ENCODE data around the gene TSPAN13. TPM values are rescaled to one million over a fixed set of nuclear protein-coding genes. Genes with fewer than 3 reads are reported as not detected.
A peak's percentile ranks its signal among the peaks of the same experiment; 100 is the strongest.
"Not testable (repeated sequence)": the region's sequence is repeated elsewhere in the genome, so short reads cannot be mapped to it uniquely, and the experiment has no call there.

The TSPAN13 gene
- total RNA-seq, 1 donor from 2014 or later: 56.0 TPM

- Mint-ChIP-seq H3K27ac (ENCODE audit: unreplicated experiment) (no peak overlapping the region), H3K36me3 (ENCODE audit: low read depth, unreplicated experiment) (peaks cover 6% of the 10 kb centered on the region), H3K4me1 (ENCODE audit: low read depth, unreplicated experiment) (no peaks in the 10 kb centered on the region), H3K27me3 (ENCODE audit: low read depth, unreplicated experiment) (no peaks in the 10 kb centered on the region), H3K9me3 (ENCODE audit: unreplicated experiment) (no peaks in the 10 kb centered on the region), H3K4me3 (ENCODE audit: unreplicated experiment) (no peak overlapping the region)
- H3K4me3 ChIP-seq (ENCODE audit: insufficient read depth, low read depth, low read length): no peak overlapping the region
- no peak overlapping the region for H3K9ac ChIP-seq (ENCODE audit: low read length)
- no peaks in the 10 kb centered on the region for H3K27me3 ChIP-seq (ENCODE audit: insufficient read depth, low read length)
- H3K4me1 ChIP-seq (ENCODE audit: insufficient read depth, low read length): no peaks in the 10 kb centered on the region
- no peak for TF ChIP-seq EZH2 (IDR thresholded peaks at IDR 0.05; ENCODE audit: insufficient read depth, low read length)
- TF ChIP-seq CTCF (IDR thresholded peaks at IDR 0.05; ENCODE audit: insufficient read depth, low read depth, low read length): no peak
- DNase-seq (ENCODE audit: low read depth) (no peak), FAIRE-seq (no peak)
- H3K9me3 ChIP-seq (ENCODE audit: insufficient read depth, low read depth, low read length): no peaks in the 10 kb centered on the region
- no peaks in the 10 kb centered on the region for H3K36me3 ChIP-seq (ENCODE audit: insufficient read depth, low read length)
- H3K79me2 ChIP-seq (ENCODE audit: insufficient read depth, low read length): peaks cover 64% of the 10 kb centered on the region
- no peak overlapping the region for H2AFZ ChIP-seq (ENCODE audit: low read depth, low read length)
- no peak overlapping the region for H3K27ac ChIP-seq (ENCODE audit: low read depth, low read length)
- no peak overlapping the region for H3K4me2 ChIP-seq (ENCODE audit: low read length)
- peaks cover 3% of the 10 kb centered on the region for H4K20me1 ChIP-seq (ENCODE audit: insufficient read depth, low read length)
Observed at GRCh38 chr7:16765436-16765859, 11.9 kb downstream of the TSPAN13 start.

- not testable (repeated sequence) for H3K9me3 ChIP-seq (ENCODE audit: insufficient read depth, low read depth, low read length); H3K27ac ChIP-seq (ENCODE audit: low read depth, low read length); H3K27me3 Mint-ChIP-seq (ENCODE audit: low read depth, unreplicated experiment); DNase-seq (ENCODE audit: low read depth); H3K9me3 Mint-ChIP-seq (ENCODE audit: unreplicated experiment); H3K27me3 ChIP-seq (ENCODE audit: insufficient read depth, low read length); H3K4me1 ChIP-seq (ENCODE audit: insufficient read depth, low read length); H3K4me3 Mint-ChIP-seq (ENCODE audit: unreplicated experiment); H3K27ac Mint-ChIP-seq (ENCODE audit: unreplicated experiment); H3K36me3 Mint-ChIP-seq (ENCODE audit: low read depth, unreplicated experiment); H3K36me3 ChIP-seq (ENCODE audit: insufficient read depth, low read length); H3K9ac ChIP-seq (ENCODE audit: low read length); H3K4me3 ChIP-seq (ENCODE audit: insufficient read depth, low read depth, low read length); H3K4me1 Mint-ChIP-seq (ENCODE audit: low read depth, unreplicated experiment); FAIRE-seq; H2AFZ ChIP-seq (ENCODE audit: low read depth, low read length); H3K4me2 ChIP-seq (ENCODE audit: low read length)
- Histone ChIP-seq H3K79me2 (ENCODE audit: insufficient read depth, low read length) (peaks cover 45% of the 10 kb centered on the region), H4K20me1 (ENCODE audit: insufficient read depth, low read length) (peaks cover 18% of the 10 kb centered on the region)
Observed at GRCh38 chr7:16769994-16770393, 16.4 kb downstream of the TSPAN13 start.

- H3K36me3 ChIP-seq (ENCODE audit: insufficient read depth, low read length): no peaks in the 10 kb centered on the region
- H3K27ac ChIP-seq (ENCODE audit: low read depth, low read length): no peak overlapping the region
- peak; percentile 5 for FAIRE-seq
- Mint-ChIP-seq H3K27ac (ENCODE audit: unreplicated experiment) (no peak overlapping the region), H3K4me1 (ENCODE audit: low read depth, unreplicated experiment) (peaks cover 8% of the 10 kb centered on the region), H3K4me3 (ENCODE audit: unreplicated experiment) (no peak overlapping the region), H3K36me3 (ENCODE audit: low read depth, unreplicated experiment) (no peaks in the 10 kb centered on the region), H3K27me3 (ENCODE audit: low read depth, unreplicated experiment) (no peaks in the 10 kb centered on the region), H3K9me3 (ENCODE audit: unreplicated experiment) (no peaks in the 10 kb centered on the region)
- no peaks in the 10 kb centered on the region for H3K9me3 ChIP-seq (ENCODE audit: insufficient read depth, low read depth, low read length)
- peaks cover 46% of the 10 kb centered on the region for H3K79me2 ChIP-seq (ENCODE audit: insufficient read depth, low read length)
- TF ChIP-seq EZH2 (IDR thresholded peaks at IDR 0.05; ENCODE audit: insufficient read depth, low read length) (no peak), CTCF (IDR thresholded peaks at IDR 0.05; ENCODE audit: insufficient read depth, low read depth, low read length) (no peak)
- no peaks in the 10 kb centered on the region for H3K27me3 ChIP-seq (ENCODE audit: insufficient read depth, low read length)
- no peak overlapping the region for H2AFZ ChIP-seq (ENCODE audit: low read depth, low read length)
- no peak overlapping the region for H3K4me2 ChIP-seq (ENCODE audit: low read length)
- no peak overlapping the region for H3K9ac ChIP-seq (ENCODE audit: low read length)
- H3K4me3 ChIP-seq (ENCODE audit: insufficient read depth, low read depth, low read length): no peak overlapping the region
- no peak for DNase-seq (ENCODE audit: low read depth)
- peaks cover 18% of the 10 kb centered on the region for H4K20me1 ChIP-seq (ENCODE audit: insufficient read depth, low read length)
- no peaks in the 10 kb centered on the region for H3K4me1 ChIP-seq (ENCODE audit: insufficient read depth, low read length)
Observed at GRCh38 chr7:16770657-16771329, 17.2 kb downstream of the TSPAN13 start.
